Epithelial cell of esophagus (primary cell): ENCODE measurements around the gene CHSY3.

Experiments
- DNase-seq: peaks from one replicate; pipeline ENCODE4 v3.0.0; 2010; ENCODE audit warnings: low read depth
- H3K4me3 ChIP-seq: 2 replicates; pipeline ENCODE4 v1.5.1; 2011; ENCODE audit warnings: mild to moderate bottlenecking, low read length, control low read depth
- TF ChIP-seq, protein P1 (sequence below): IDR thresholded peaks from 2 replicates; pipeline ENCODE4 v1.5.1; 2011; ENCODE audit warnings: low read depth, mild to moderate bottlenecking, low read length, control low read depth, inconsistent platforms; ENCODE audit not compliant: insufficient read depth; ENCODE audit errors: missing control alignments

Gene CHSY3

DNA sequence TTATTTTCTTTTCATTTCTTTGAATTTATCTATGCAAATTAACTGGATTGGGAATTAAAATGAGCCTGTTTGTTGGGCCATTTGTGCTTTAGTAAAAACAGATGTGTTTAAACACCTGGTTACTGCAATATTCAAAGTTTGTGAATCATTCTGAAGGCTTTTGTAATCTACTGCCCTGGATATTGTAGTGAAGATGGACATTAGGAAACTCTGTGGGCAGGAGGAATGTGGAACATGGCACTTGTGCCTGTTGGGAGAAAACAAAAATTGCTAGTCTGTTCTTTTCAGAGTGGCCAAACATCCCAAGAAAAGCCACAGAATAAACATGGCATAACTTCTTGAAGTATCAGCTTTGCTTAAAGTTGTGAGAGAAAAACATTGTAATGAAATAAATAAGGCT, 40.8 kb downstream of the CHSY3 start:
- TF ChIP-seq, protein P1, sequence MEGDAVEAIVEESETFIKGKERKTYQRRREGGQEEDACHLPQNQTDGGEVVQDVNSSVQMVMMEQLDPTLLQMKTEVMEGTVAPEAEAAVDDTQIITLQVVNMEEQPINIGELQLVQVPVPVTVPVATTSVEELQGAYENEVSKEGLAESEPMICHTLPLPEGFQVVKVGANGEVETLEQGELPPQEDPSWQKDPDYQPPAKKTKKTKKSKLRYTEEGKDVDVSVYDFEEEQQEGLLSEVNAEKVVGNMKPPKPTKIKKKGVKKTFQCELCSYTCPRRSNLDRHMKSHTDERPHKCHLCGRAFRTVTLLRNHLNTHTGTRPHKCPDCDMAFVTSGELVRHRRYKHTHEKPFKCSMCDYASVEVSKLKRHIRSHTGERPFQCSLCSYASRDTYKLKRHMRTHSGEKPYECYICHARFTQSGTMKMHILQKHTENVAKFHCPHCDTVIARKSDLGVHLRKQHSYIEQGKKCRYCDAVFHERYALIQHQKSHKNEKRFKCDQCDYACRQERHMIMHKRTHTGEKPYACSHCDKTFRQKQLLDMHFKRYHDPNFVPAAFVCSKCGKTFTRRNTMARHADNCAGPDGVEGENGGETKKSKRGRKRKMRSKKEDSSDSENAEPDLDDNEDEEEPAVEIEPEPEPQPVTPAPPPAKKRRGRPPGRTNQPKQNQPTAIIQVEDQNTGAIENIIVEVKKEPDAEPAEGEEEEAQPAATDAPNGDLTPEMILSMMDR, result no peak
- DNase-seq, result peak; percentile 17

DNA sequence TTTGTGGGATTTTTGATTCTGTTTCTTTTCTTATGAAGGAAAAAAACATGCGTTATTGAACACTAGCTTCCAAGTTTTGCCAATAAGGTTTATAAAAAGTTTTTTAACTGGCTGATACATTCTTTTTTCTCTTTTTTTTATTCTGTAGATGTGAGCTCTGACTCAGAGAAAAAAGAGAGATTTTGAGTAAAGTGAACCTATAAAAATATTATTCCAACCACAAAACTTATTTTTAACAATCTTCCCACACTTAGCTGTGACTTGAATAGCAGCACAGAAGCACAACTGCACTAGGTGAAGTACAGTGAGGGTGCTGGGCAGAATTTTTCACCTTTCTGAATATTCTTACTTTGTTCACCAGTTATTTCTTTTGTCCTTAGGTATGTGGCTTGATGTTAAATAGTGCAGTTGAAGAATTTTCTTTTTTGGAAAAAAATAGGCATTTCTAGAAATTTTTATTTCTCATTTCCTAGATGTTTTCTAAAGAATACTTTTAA, 41.6 kb downstream of the CHSY3 start:
- no peak overlapping the region for H3K4me3 ChIP-seq
- TF ChIP-seq, protein P1, result no peak
- DNase-seq, result no peak

More for the DNA sequence above, 40.8 kb downstream of the CHSY3 start:
- no peak overlapping the region for H3K4me3 ChIP-seq

DNA sequence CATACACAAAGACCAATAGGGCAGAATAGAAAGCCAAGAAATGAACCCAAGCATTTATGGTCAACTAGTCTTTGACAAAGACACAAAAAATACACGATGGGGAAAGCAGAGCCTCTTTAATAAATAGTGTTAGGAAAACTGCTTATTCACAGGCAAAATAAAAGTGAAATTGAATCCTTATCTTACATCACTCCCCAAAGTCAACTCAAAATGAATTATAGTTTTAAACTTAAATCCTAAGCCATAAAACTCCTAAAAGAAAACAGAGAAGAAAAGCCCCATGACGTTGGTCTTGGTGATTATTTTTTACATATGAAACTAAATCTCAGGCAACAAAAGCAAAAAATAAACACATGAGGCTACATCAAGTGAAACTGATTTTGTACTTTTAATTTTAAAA, 46.8 kb downstream of the CHSY3 start:
- DNase-seq, result no peak
- TF ChIP-seq, protein P1, result no peak
- no peak overlapping the region for H3K4me3 ChIP-seq

DNA sequence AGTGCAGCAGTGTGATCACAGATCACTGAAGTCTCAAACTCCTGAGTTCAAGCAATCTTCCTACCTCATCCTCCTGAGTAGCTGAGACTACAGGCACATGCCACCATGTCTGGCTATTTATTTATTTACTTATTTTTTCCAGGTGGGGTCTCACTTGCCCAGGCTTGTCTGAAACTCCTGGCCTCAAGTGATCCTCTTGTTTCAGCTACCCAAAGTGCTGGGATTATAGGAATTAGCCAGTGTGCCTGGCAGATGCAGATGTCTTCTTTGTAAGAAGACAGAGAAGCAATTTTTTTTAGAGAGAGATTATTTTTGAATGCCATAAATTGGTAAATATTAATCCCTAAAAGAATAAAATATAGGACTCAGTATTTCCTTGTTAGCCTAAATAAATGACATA, 54.3 kb downstream of the CHSY3 start:
- H3K4me3 ChIP-seq, result no peak overlapping the region
- TF ChIP-seq, protein P1, result no peak
- DNase-seq, result peak; percentile 2

DNA sequence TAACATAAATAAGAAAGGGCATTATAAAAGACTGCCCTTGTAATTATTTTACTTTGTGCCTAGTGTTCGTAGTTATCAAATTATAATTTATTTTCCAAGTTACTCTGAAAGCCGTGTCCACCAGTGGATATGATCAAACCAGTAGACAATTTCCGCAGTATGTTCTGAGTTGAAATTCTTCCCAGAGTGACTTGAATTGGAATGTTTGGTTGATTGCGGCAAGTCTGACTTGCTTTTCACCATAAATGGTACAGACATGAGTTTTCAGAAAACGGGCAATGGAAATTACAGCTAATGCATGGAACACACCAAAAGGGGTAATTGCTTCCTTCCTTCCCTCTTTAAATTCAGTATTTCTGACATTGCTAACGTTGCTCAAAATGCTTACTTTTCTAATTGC, 56.6 kb downstream of the CHSY3 start:
- no peak overlapping the region for H3K4me3 ChIP-seq
- TF ChIP-seq, protein P1, result no peak
- no peak for DNase-seq

DNA sequence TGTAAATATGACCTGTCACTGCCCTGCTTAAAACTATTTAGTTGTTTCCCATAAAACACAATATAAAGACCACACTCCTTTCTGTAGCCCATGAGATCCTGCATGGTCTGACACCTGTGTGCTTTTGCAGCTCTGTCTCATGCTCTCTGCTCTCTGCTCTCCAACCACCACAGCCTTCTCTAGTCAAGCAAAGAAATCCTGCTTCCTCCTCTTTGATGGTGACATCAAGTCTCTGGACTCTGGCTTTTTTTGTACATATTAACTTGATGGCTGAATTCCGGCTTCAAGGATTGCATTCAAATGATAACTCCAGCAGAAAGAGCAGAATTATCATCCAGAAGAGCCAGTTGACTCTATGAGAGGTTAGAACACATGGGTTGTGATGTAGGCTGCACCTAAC, 58.2 kb downstream of the CHSY3 start:
- no peak overlapping the region for H3K4me3 ChIP-seq
- DNase-seq, result no peak
- TF ChIP-seq, protein P1, result no peak

DNA sequence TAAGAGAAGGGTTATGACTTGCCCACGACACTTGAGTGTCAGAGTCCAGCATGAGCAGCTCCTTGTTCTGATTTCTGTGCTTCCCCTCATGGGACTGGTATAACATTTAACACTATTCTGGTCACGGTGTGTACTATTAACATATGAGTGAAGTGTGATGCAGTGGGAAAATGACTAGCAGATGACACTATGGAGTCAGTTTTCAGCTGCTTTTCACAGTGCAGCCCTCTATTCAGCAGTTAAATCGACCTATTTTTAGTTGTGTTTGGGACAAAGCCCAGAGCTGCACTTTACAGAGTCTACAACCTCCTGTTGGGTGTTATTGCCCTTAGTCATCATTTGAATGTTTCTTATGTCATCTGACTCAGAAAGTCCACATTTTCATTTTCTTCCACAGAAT, 59.1 kb downstream of the CHSY3 start:
- DNase-seq, result peak; percentile 8
- TF ChIP-seq, protein P1, result no peak
- no peak overlapping the region for H3K4me3 ChIP-seq
